H9 (cell line): ENCODE data around the gene MPZL3. TPM values are rescaled to one million over a fixed set of nuclear protein-coding genes. Genes with fewer than 3 reads are reported as not detected.

Experiments
- DNase-seq: peaks from one replicate; pipeline ENCODE4 v3.0.0-alpha.2; 2017
- H2AFZ ChIP-seq: one replicate; pipeline ENCODE4 v1.6.1; 2013; ENCODE audit warnings: mild to moderate bottlenecking, low read length, control low read depth, moderate library complexity
- H2AK5ac ChIP-seq: 2 replicates; pipeline ENCODE4 v1.6.1; 2013; ENCODE audit warnings: low read length, control low read depth, mixed read lengths; ENCODE audit not compliant: insufficient read length
- H2BK120ac ChIP-seq: one replicate; pipeline ENCODE4 v1.6.1; 2013; ENCODE audit warnings: low read depth, mild to moderate bottlenecking, low read length, control low read depth, inconsistent platforms; ENCODE audit not compliant: poor library complexity, severe bottlenecking
- H2BK12ac ChIP-seq: 2 replicates; pipeline ENCODE4 v1.6.1; 2013; ENCODE audit warnings: low read length, control low read depth, mixed read lengths, low read depth; ENCODE audit not compliant: insufficient read length
- H2BK15ac ChIP-seq: 2 replicates; pipeline ENCODE4 v1.6.1; 2013; ENCODE audit warnings: low read depth, low read length, control low read depth
- H2BK20ac ChIP-seq: one replicate; pipeline ENCODE4 v1.6.1; 2013; ENCODE audit warnings: low read depth, mild to moderate bottlenecking, low read length, control low read depth, inconsistent platforms; ENCODE audit not compliant: poor library complexity, severe bottlenecking
- H2BK5ac ChIP-seq: 2 replicates; pipeline ENCODE4 v1.6.1; 2013; ENCODE audit warnings: low read length, control low read depth, mixed read lengths; ENCODE audit not compliant: insufficient read length
- H3K14ac ChIP-seq: 2 replicates; pipeline ENCODE4 v1.6.1; 2013; ENCODE audit warnings: low read length, control low read depth; ENCODE audit not compliant: insufficient read depth
- H3K18ac ChIP-seq: 2 replicates; pipeline ENCODE4 v1.6.1; 2013; ENCODE audit warnings: low read depth, mild to moderate bottlenecking, mixed read lengths, low read length, control low read depth; ENCODE audit not compliant: insufficient read length
- H3K23ac ChIP-seq: 2 replicates; pipeline ENCODE4 v1.6.1; 2013; ENCODE audit warnings: low read length, control low read depth, mixed read lengths, low read depth; ENCODE audit not compliant: insufficient read length
- H3K23me2 ChIP-seq: 2 replicates; pipeline ENCODE4 v1.6.1; 2013; ENCODE audit warnings: low read depth, mild to moderate bottlenecking, mixed read lengths, low read length, control low read depth; ENCODE audit not compliant: insufficient read length, poor library complexity, severe bottlenecking
- H3K27ac ChIP-seq: 2 replicates; pipeline ENCODE4 v1.5.1; 2013; ENCODE audit warnings: low read length, control low read depth, mixed read lengths, low read depth; ENCODE audit not compliant: insufficient read length
- H3K27me3 ChIP-seq: 2 replicates; pipeline ENCODE4 v1.6.1; 2013; ENCODE audit warnings: low read length, control low read depth, inconsistent platforms; ENCODE audit not compliant: insufficient read depth
- H3K4ac ChIP-seq: 2 replicates; pipeline ENCODE4 v1.6.1; 2013; ENCODE audit warnings: low read depth, mild to moderate bottlenecking, control low read depth, inconsistent platforms, low read length, moderate library complexity
- H3K4me1 ChIP-seq: 2 replicates; pipeline ENCODE4 v1.6.1; 2013; ENCODE audit warnings: low read length, control low read depth, inconsistent platforms; ENCODE audit not compliant: insufficient read depth
- H3K4me2 ChIP-seq: 2 replicates; pipeline ENCODE4 v1.6.1; 2013; ENCODE audit warnings: low read length, control low read depth, mixed read lengths; ENCODE audit not compliant: insufficient read length, insufficient read depth
- H3K56ac ChIP-seq: 2 replicates; pipeline ENCODE4 v1.6.1; 2013; ENCODE audit warnings: low read depth, mild to moderate bottlenecking, mixed read lengths, low read length, control low read depth; ENCODE audit not compliant: insufficient read length
- H3K79me1 ChIP-seq: 2 replicates; pipeline ENCODE4 v1.6.1; 2013; ENCODE audit warnings: low read depth, mild to moderate bottlenecking, moderate library complexity, low read length, control low read depth, inconsistent platforms; ENCODE audit not compliant: insufficient read depth, poor library complexity, severe bottlenecking
- H3K79me2 ChIP-seq: 2 replicates; pipeline ENCODE4 v1.6.1; 2013; ENCODE audit warnings: low read length, control low read depth, inconsistent platforms; ENCODE audit not compliant: insufficient read depth
- H3K9ac ChIP-seq: 2 replicates; pipeline ENCODE4 v1.6.1; 2013; ENCODE audit warnings: low read length, control low read depth, mixed read lengths; ENCODE audit not compliant: insufficient read length; ENCODE audit errors: extremely low read depth
- H3K9me3 ChIP-seq: one replicate; pipeline ENCODE4 v1.6.1; 2013; ENCODE audit warnings: low read depth, low read length, inconsistent platforms; ENCODE audit not compliant: control insufficient read depth
- H3T11ph ChIP-seq: one replicate; pipeline ENCODE4 v1.6.1; 2013; ENCODE audit warnings: mild to moderate bottlenecking, low read length, control low read depth, inconsistent platforms
- H4K20me1 ChIP-seq: one replicate; pipeline ENCODE4 v1.6.1; 2013; ENCODE audit not compliant: control insufficient read depth, insufficient read length, insufficient read depth
- H4K5ac ChIP-seq: 2 replicates; pipeline ENCODE4 v1.6.1; 2013; ENCODE audit warnings: low read depth, mild to moderate bottlenecking, mixed read lengths, low read length, control low read depth; ENCODE audit not compliant: insufficient read length
- H4K8ac ChIP-seq: replicated peaks from 2 replicates; pipeline ENCODE4 v1.6.1; 2013; ENCODE audit warnings: low read length, control low read depth, mixed read lengths, low read depth; ENCODE audit not compliant: insufficient read length
- H4K91ac ChIP-seq: 2 replicates; pipeline ENCODE4 v1.6.1; 2013; ENCODE audit warnings: low read depth, mild to moderate bottlenecking, moderate library complexity, mixed read lengths, low read length, control low read depth; ENCODE audit not compliant: insufficient read length
- H3K27ac Mint-ChIP-seq, 3 experiments: 2 replicates in 2 of 3; 3 replicates in 1 of 3; pipeline ENCODE4 v1.8.0; 2020 to 2021; ENCODE audit warnings: mixed read lengths in 3 of 3, mild to moderate bottlenecking in 1 of 3, moderate library complexity in 1 of 3
- H3K27me3 Mint-ChIP-seq: 2 replicates; pipeline ENCODE4 v1.8.0; 2021; ENCODE audit warnings: low read depth, mild to moderate bottlenecking, moderate library complexity, mixed read lengths
- H3K36me3 Mint-ChIP-seq, 3 experiments: 2 replicates in 2 of 3; 3 replicates in 1 of 3; pipeline ENCODE4 v1.8.0; 2020 to 2021; ENCODE audit warnings: low read depth in 3 of 3, mixed read lengths in 3 of 3; ENCODE audit not compliant: insufficient read depth in 1 of 3
- H3K4me1 Mint-ChIP-seq, 2 experiments: 2 replicates each; pipeline ENCODE4 v1.8.0; 2020; ENCODE audit warnings: mixed read lengths in 2 of 2
- H3K4me3 Mint-ChIP-seq, 2 experiments: 2 replicates in 1 of 2; 3 replicates in 1 of 2; pipeline ENCODE4 v1.8.0; 2020 to 2021; ENCODE audit warnings: mild to moderate bottlenecking in 2 of 2, mixed read lengths in 2 of 2, moderate library complexity in 1 of 2
- H3K9me3 Mint-ChIP-seq, 2 experiments: 2 replicates in 1 of 2; 3 replicates in 1 of 2; pipeline ENCODE4 v1.8.0; 2020; ENCODE audit warnings: mild to moderate bottlenecking in 2 of 2, mixed read lengths in 2 of 2, moderate library complexity in 1 of 2
- WGBS: extraction: QIAGEN DNeasy Blood & Tissue Kit; methylation state at CpG from one replicate; pipeline ENCODE4 v1.1.7; 2013; ENCODE audit warnings: missing lambda C conversion rate, low lambda C conversion rate, mixed read lengths; ENCODE audit not compliant: insufficient read length; ENCODE audit errors: extremely low coverage; 5-methylcytosine and 5-hydroxymethylcytosine counted together
- total RNA-seq: library from RNA; stranded (reverse); gene quantifications from 2 replicates; pipeline ENCODE4 v1.2.1, GENCODE V29; 2021
- TF ChIP-seq, protein P1 (sequence below): fragments of 200-600 bp; sonication (generic); conservative IDR thresholded peaks from 3 replicates; pipeline ENCODE4 v1.8.0; 2021; ENCODE audit warnings: antibody characterized with exemption, mild to moderate bottlenecking

MPZL3 gene
- total RNA-seq, 1 experiment from 2014 or later: 2.6 TPM

DNA sequence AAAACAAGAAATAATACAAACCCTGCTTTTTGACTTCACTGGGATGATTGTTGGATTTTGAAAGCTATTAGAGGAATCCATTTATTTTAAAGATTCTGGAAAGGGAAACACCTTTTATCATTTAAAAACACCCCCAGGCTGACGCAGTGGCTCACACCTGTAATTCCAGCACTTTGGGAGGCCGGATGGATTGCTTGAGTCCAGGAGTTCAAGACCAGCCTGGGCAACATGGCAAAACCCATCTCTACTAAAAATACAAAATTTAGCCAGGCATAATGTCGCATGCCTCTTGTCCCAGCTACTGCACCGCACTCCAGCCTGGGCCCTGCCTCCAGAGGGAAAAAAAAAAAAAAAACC is 75.4 kb downstream of the MPZL3 start:
- Histone ChIP-seq H3K79me2 (no peaks in the 10 kb centered on the region), H2BK120ac (no peak overlapping the region), H2AK5ac (no peak overlapping the region), H2BK20ac (no peak overlapping the region), H3K23ac (no peak overlapping the region), H3K9ac (no peak overlapping the region), H3K18ac (no peak overlapping the region), H3K9me3 (no peaks in the 10 kb centered on the region), H3K4me2 (peak overlapping the region; percentile 90), H3K27ac (no peak overlapping the region), H3K4me1 (peaks cover 6% of the 10 kb centered on the region; the same call in 1 of the 2 replicates), H3K56ac (no peak overlapping the region), H3K23me2 (peaks cover 11% of the 10 kb centered on the region), H4K8ac (no peak overlapping the region), H3K27me3 (peaks cover 19% of the 10 kb centered on the region; the same call in 1 of the 2 replicates), H3T11ph (no peak overlapping the region), H3K79me1 (no peaks in the 10 kb centered on the region), H2AFZ (no peak overlapping the region), H3K14ac (no peak overlapping the region), H2BK5ac (no peak overlapping the region), H4K91ac (no peak overlapping the region), H2BK12ac (no peak overlapping the region), H4K20me1 (no peaks in the 10 kb centered on the region), H2BK15ac (no peak overlapping the region), H4K5ac (no peak overlapping the region), H3K4ac (no peak overlapping the region)
- H3K27me3 Mint-ChIP-seq: peaks cover 55% of the 10 kb centered on the region
- TF ChIP-seq, protein P1, sequence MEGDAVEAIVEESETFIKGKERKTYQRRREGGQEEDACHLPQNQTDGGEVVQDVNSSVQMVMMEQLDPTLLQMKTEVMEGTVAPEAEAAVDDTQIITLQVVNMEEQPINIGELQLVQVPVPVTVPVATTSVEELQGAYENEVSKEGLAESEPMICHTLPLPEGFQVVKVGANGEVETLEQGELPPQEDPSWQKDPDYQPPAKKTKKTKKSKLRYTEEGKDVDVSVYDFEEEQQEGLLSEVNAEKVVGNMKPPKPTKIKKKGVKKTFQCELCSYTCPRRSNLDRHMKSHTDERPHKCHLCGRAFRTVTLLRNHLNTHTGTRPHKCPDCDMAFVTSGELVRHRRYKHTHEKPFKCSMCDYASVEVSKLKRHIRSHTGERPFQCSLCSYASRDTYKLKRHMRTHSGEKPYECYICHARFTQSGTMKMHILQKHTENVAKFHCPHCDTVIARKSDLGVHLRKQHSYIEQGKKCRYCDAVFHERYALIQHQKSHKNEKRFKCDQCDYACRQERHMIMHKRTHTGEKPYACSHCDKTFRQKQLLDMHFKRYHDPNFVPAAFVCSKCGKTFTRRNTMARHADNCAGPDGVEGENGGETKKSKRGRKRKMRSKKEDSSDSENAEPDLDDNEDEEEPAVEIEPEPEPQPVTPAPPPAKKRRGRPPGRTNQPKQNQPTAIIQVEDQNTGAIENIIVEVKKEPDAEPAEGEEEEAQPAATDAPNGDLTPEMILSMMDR: no peak
- peaks cover 37 to 43% of the 10 kb centered on the region in 2 experiments for H3K4me1 Mint-ChIP-seq
- H3K36me3 Mint-ChIP-seq: no peaks in the 10 kb centered on the region
- WGBS: no CpG with 5 or more reads among the region's 4 CpGs
- no peak overlapping the region for H3K27ac Mint-ChIP-seq
- peak overlapping the region in 1 of 2 experiments; percentile 86; a peak in 2 of 5 replicates for H3K4me3 Mint-ChIP-seq
- no peaks in the 10 kb centered on the region; a peak in 1 of 5 replicates for H3K9me3 Mint-ChIP-seq
- no peak for DNase-seq

Other genes starting within 250 kb of the MPZL3 start
- not detected in 2 replicates for gene TMPRSS4, start 175.3 kb downstream of the MPZL3 start, total RNA-seq
- gene SMIM35, start 165.4 kb downstream of the MPZL3 start, total RNA-seq: not detected in 2 replicates
- gene SCN4B, start 99.5 kb downstream of the MPZL3 start, total RNA-seq: 1.6 and 1.9 TPM in 2 replicates
- gene SCN2B, start 75.7 kb downstream of the MPZL3 start, total RNA-seq: not detected in 2 replicates
- gene JAML, start 27.4 kb downstream of the MPZL3 start, total RNA-seq: 0.35 and 0.48 TPM in 2 replicates
- gene MPZL2, start 11.9 kb upstream of the MPZL3 start, total RNA-seq: 0.26 and 0.55 TPM in 2 replicates
- gene CD3E, start 52.4 kb upstream of the MPZL3 start, total RNA-seq: not detected in 2 replicates
- not detected in 2 replicates for gene CD3D, start 90.3 kb upstream of the MPZL3 start, total RNA-seq
- not detected in 2 replicates for gene CD3G, start 92.0 kb upstream of the MPZL3 start, total RNA-seq
- gene UBE4A, start 107.2 kb upstream of the MPZL3 start, total RNA-seq: 33.0 and 33.7 TPM in 2 replicates
- 253 and 254 TPM in 2 replicates for gene ATP5MG, start 149.2 kb upstream of the MPZL3 start, total RNA-seq
- gene KMT2A, start 184.1 kb upstream of the MPZL3 start, total RNA-seq: 51.7 and 62.0 TPM in 2 replicates